Measurements from ENCODE around the gene STAB2. TPM values are rescaled to one million over a fixed set of nuclear protein-coding genes. Genes with fewer than 3 reads are reported as not detected.

STAB2 gene
- total RNA-seq, 1 donor, result not detected

GRCh38 chr12:103665971-103666370 is 78.9 kb downstream of the STAB2 start:
- no peaks in the 10 kb centered on the region for H3K36me3 ChIP-seq (ENCODE audit: insufficient read depth, low read length)
- no peak for DNase-seq (ENCODE audit: insufficient read length, low spot score, missing footprints)
- no peaks in the 10 kb centered on the region for H4K20me1 ChIP-seq (ENCODE audit: insufficient read depth, low read length)
- no peak for TF ChIP-seq CTCF (IDR thresholded peaks at IDR 0.05; ENCODE audit: extremely low read depth, low read depth, low read length)
- no peak overlapping the region for H3K27ac ChIP-seq (ENCODE audit: low read depth, low read length)
- no peak overlapping the region for H3K4me3 ChIP-seq (ENCODE audit: insufficient read depth, low read length)
- peaks cover 5% of the 10 kb centered on the region for H3K27me3 ChIP-seq (ENCODE audit: insufficient read depth, low read length)
- H2AFZ ChIP-seq (ENCODE audit: low read length), result no peak overlapping the region
- H3K79me2 ChIP-seq (ENCODE audit: insufficient read depth, low read length), result no peaks in the 10 kb centered on the region
- H3K4me2 ChIP-seq (ENCODE audit: insufficient read depth, low read length), result no peak overlapping the region
- no peaks in the 10 kb centered on the region for H3K4me1 ChIP-seq (ENCODE audit: insufficient read depth, low read length)
- no peaks in the 10 kb centered on the region for H3K9me3 ChIP-seq (ENCODE audit: low read depth, low read length)

GRCh38 chr12:103667125-103667524 is 80.1 kb downstream of the STAB2 start:
- H2AFZ ChIP-seq (ENCODE audit: low read length), result no peak overlapping the region
- no peaks in the 10 kb centered on the region for H4K20me1 ChIP-seq (ENCODE audit: insufficient read depth, low read length)
- no peaks in the 10 kb centered on the region for H3K79me2 ChIP-seq (ENCODE audit: insufficient read depth, low read length)
- TF ChIP-seq CTCF (IDR thresholded peaks at IDR 0.05; ENCODE audit: extremely low read depth, low read depth, low read length), result no peak
- no peak for DNase-seq (ENCODE audit: insufficient read length, low spot score, missing footprints)
- no peak overlapping the region for H3K27ac ChIP-seq (ENCODE audit: low read depth, low read length)
- H3K9me3 ChIP-seq (ENCODE audit: low read depth, low read length), result no peaks in the 10 kb centered on the region
- no peaks in the 10 kb centered on the region for H3K36me3 ChIP-seq (ENCODE audit: insufficient read depth, low read length)
- no peak overlapping the region for H3K4me3 ChIP-seq (ENCODE audit: insufficient read depth, low read length)
- H3K27me3 ChIP-seq (ENCODE audit: insufficient read depth, low read length), result peaks cover 2% of the 10 kb centered on the region
- no peaks in the 10 kb centered on the region for H3K4me1 ChIP-seq (ENCODE audit: insufficient read depth, low read length)
- no peak overlapping the region for H3K4me2 ChIP-seq (ENCODE audit: insufficient read depth, low read length)

- Histone ChIP-seq H3K27me3 (ENCODE audit: insufficient read depth, low read length) (peaks cover 2% of the 10 kb centered on the region), H3K4me1 (ENCODE audit: insufficient read depth, low read length) (peaks cover 5% of the 10 kb centered on the region), H3K4me2 (ENCODE audit: insufficient read depth, low read length) (no peak overlapping the region), H3K36me3 (ENCODE audit: insufficient read depth, low read length) (no peaks in the 10 kb centered on the region), H3K79me2 (ENCODE audit: insufficient read depth, low read length) (no peaks in the 10 kb centered on the region), H3K9me3 (ENCODE audit: low read depth, low read length) (no peaks in the 10 kb centered on the region), H4K20me1 (ENCODE audit: insufficient read depth, low read length) (no peaks in the 10 kb centered on the region), H3K4me3 (ENCODE audit: insufficient read depth, low read length) (no peak overlapping the region), H3K27ac (ENCODE audit: low read depth, low read length) (no peak overlapping the region), H2AFZ (ENCODE audit: low read length) (no peak overlapping the region)
- TF ChIP-seq CTCF (IDR thresholded peaks at IDR 0.05; ENCODE audit: extremely low read depth, low read depth, low read length), result no peak
- DNase-seq (ENCODE audit: insufficient read length, low spot score, missing footprints), result no peak
Measured at GRCh38 chr12:103668520-103668919, 81.4 kb downstream of the STAB2 start.

- Histone ChIP-seq H3K79me2 (ENCODE audit: insufficient read depth, low read length) (no peaks in the 10 kb centered on the region), H2AFZ (ENCODE audit: low read length) (no peak overlapping the region), H3K9me3 (ENCODE audit: low read depth, low read length) (no peaks in the 10 kb centered on the region), H3K27ac (ENCODE audit: low read depth, low read length) (no peak overlapping the region), H3K36me3 (ENCODE audit: insufficient read depth, low read length) (no peaks in the 10 kb centered on the region), H3K4me2 (ENCODE audit: insufficient read depth, low read length) (no peak overlapping the region), H3K27me3 (ENCODE audit: insufficient read depth, low read length) (no peaks in the 10 kb centered on the region), H4K20me1 (ENCODE audit: insufficient read depth, low read length) (no peaks in the 10 kb centered on the region), H3K4me1 (ENCODE audit: insufficient read depth, low read length) (peaks cover 5% of the 10 kb centered on the region), H3K4me3 (ENCODE audit: insufficient read depth, low read length) (no peak overlapping the region)
- TF ChIP-seq CTCF (IDR thresholded peaks at IDR 0.05; ENCODE audit: extremely low read depth, low read depth, low read length), result no peak
- no peak for DNase-seq (ENCODE audit: insufficient read length, low spot score, missing footprints)
Measured at GRCh38 chr12:103671367-103671766, 84.3 kb downstream of the STAB2 start.
